Progenitor cell of endocrine pancreas (in vitro differentiated cells): ENCODE data around the gene RNPEP. TPM values are rescaled to one million over a fixed set of nuclear protein-coding genes. Genes with fewer than 3 reads are reported as not detected.
A peak's percentile ranks its signal among the peaks of the same experiment; 100 is the strongest.
"Not testable (repeated sequence)": the region's sequence is repeated elsewhere in the genome, so short reads cannot be mapped to it uniquely, and the experiment has no call there.

ENCODE experiments used
- DNase-seq: peaks from one replicate; pipeline ENCODE4 v3.0.0; 2021; ENCODE audit warnings: low spot score; ENCODE audit not compliant: unreplicated experiment
- H3K27ac Mint-ChIP-seq: 2 replicates; pipeline ENCODE4 v1.8.0; 2021; ENCODE audit warnings: mild to moderate bottlenecking, moderate library complexity, mixed read lengths
- H3K27me3 Mint-ChIP-seq: 2 replicates; pipeline ENCODE4 v1.8.0; 2021; ENCODE audit warnings: mixed read lengths
- H3K36me3 Mint-ChIP-seq: 2 replicates; pipeline ENCODE4 v1.8.0; 2022; ENCODE audit warnings: mixed read lengths; ENCODE audit not compliant: insufficient read depth
- H3K4me1 Mint-ChIP-seq: 2 replicates; pipeline ENCODE4 v1.8.0; 2021; ENCODE audit warnings: low read depth, mixed read lengths
- H3K4me3 Mint-ChIP-seq: 2 replicates; pipeline ENCODE4 v1.8.0; 2021; ENCODE audit warnings: low read depth, mild to moderate bottlenecking, moderate library complexity, mixed read lengths
- H3K9me3 Mint-ChIP-seq: 2 replicates; pipeline ENCODE4 v1.8.0; 2021; ENCODE audit warnings: low read depth, mixed read lengths
- total RNA-seq: library from RNA; stranded (reverse); gene quantifications from 2 replicates; pipeline ENCODE4 v1.2.1, GENCODE V29; 2021
- TF ChIP-seq, protein P1 (sequence below): fragments of 200-600 bp; sonication (generic); IDR thresholded peaks from one replicate; pipeline ENCODE4 v1.5.0; 2021; ENCODE audit warnings: antibody characterized with exemption, mild to moderate bottlenecking; ENCODE audit not compliant: unreplicated experiment

The RNPEP gene
- total RNA-seq, 1 donor from 2014 or later = 59.5 TPM

GRCh38 chr1:202046227-202046626, 63.8 kb downstream of the RNPEP start:
- H3K36me3 Mint-ChIP-seq = no peaks in the 10 kb centered on the region
- H3K4me1 Mint-ChIP-seq = peaks cover 18% of the 10 kb centered on the region
- no peak overlapping the region for H3K27ac Mint-ChIP-seq
- no peaks in the 10 kb centered on the region for H3K27me3 Mint-ChIP-seq
- no peak for DNase-seq
- H3K9me3 Mint-ChIP-seq = peaks cover 4% of the 10 kb centered on the region
- TF ChIP-seq, protein P1, sequence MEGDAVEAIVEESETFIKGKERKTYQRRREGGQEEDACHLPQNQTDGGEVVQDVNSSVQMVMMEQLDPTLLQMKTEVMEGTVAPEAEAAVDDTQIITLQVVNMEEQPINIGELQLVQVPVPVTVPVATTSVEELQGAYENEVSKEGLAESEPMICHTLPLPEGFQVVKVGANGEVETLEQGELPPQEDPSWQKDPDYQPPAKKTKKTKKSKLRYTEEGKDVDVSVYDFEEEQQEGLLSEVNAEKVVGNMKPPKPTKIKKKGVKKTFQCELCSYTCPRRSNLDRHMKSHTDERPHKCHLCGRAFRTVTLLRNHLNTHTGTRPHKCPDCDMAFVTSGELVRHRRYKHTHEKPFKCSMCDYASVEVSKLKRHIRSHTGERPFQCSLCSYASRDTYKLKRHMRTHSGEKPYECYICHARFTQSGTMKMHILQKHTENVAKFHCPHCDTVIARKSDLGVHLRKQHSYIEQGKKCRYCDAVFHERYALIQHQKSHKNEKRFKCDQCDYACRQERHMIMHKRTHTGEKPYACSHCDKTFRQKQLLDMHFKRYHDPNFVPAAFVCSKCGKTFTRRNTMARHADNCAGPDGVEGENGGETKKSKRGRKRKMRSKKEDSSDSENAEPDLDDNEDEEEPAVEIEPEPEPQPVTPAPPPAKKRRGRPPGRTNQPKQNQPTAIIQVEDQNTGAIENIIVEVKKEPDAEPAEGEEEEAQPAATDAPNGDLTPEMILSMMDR = no peak
- no peak overlapping the region for H3K4me3 Mint-ChIP-seq

DNA sequence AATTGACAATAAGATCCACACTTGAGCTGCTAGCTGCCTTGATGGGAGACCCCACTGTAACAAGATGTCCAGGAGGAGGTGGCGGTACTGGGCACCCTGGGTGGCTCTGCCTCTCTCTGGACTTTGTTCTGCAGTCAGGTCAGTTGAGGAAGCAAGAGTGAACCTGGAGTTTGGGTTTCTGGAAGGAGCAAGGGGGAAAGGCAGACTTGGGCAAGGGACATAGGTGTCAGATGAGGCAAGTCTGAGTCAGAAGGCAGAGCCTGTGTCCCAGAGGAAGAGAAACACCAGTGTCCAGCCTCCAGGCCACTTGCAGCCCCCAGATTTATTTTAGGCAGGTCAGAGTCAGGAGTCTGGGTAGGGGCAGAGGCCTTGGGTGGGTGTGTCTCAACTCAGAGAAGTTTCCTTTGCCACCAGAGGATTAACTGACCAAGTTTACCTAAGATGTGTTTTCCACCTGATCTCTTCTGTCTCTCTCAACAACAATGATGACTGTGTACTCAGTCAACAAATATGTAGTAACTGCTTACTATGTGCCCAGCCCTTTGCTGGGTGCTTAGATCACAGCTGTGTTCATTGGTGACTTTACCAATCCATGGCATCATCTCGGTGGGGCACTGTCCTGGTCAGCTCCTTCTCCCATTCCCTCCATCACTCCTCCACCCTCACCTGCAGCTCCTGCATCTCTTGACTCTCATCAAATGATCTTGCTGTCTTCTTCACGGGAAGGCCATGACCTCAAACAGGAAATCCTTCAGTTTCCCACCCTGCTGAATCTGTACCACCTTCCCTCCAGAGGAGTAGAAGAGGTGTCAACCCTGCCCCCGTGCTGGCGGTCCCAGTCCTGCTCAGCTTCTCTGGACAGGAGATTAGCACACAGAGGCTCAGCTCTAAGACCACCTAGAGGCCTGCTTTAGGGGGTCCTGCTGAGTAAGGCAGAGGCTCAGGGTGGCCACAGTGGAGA, 64.6 kb downstream of the RNPEP start:
- TF ChIP-seq, protein P1 = no peak
- Mint-ChIP-seq H3K4me1 (peaks cover 18% of the 10 kb centered on the region), H3K27ac (no peak overlapping the region), H3K4me3 (no peak overlapping the region), H3K27me3 (no peaks in the 10 kb centered on the region), H3K36me3 (no peaks in the 10 kb centered on the region), H3K9me3 (peaks cover 4% of the 10 kb centered on the region)
- DNase-seq = no peak

- no peak for DNase-seq
- Mint-ChIP-seq H3K9me3 (peaks cover 4% of the 10 kb centered on the region), H3K36me3 (no peaks in the 10 kb centered on the region), H3K27me3 (no peaks in the 10 kb centered on the region), H3K4me3 (no peak overlapping the region), H3K4me1 (peaks cover 16% of the 10 kb centered on the region), H3K27ac (peak overlapping the region; percentile 63)
- TF ChIP-seq, protein P1 = no peak
These were observed 65.5 kb downstream of the RNPEP start for GRCh38 chr1:202047977-202048376.

DNA sequence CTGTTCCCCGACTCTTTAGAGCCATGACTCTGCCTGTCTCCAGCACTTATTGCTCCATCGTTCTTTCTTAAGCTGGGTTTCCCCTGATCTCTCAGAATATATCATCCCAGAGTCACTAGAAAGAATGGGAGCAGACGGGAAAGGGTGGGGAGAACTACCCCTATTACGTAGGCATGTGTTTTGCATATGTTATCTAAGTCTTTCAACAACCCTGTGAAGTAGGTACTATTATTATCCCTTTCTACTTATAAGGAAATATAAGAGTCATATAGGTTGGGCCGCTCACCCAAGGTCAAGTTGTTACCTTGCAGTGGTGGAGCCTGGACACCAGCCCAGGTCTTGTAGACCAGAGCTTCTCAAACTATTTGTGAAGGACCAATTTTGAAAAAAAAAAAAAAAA, 66.7 kb downstream of the RNPEP start:
- peaks cover 4% of the 10 kb centered on the region for H3K9me3 Mint-ChIP-seq
- TF ChIP-seq, protein P1 = no peak

DNA sequence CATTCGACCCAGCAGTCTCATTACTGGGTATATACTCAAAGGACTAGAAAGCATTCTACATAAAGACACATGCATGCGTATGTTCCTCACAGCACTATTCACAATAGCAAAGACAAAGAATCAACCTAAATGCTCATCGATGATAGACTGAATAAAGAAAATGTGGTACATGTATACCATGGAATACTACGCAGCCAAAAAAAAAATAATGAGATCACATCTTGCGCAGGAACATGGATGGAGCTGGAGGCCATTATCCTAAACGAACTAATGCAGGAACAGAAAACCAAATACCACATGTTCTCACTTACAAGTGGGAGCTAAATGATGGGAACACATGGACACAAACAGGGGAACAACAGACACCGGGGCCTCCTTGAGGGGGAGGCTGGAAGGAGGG, 71.6 kb downstream of the RNPEP start:
- peaks cover 15% of the 10 kb centered on the region for H3K4me1 Mint-ChIP-seq
- no peaks in the 10 kb centered on the region for H3K27me3 Mint-ChIP-seq
- DNase-seq = no peak
- no peaks in the 10 kb centered on the region for H3K36me3 Mint-ChIP-seq
- TF ChIP-seq, protein P1 = no peak
- no peak overlapping the region for H3K27ac Mint-ChIP-seq
- H3K4me3 Mint-ChIP-seq = no peak overlapping the region
- H3K9me3 Mint-ChIP-seq = no peaks in the 10 kb centered on the region

More for the DNA sequence above, 66.7 kb downstream of the RNPEP start:
- Mint-ChIP-seq H3K27ac (no peak overlapping the region), H3K27me3 (no peaks in the 10 kb centered on the region), H3K4me3 (no peak overlapping the region), H3K4me1 (peaks cover 12% of the 10 kb centered on the region), H3K36me3 (no peaks in the 10 kb centered on the region)
- DNase-seq = no peak

- H3K27ac Mint-ChIP-seq, H3K27me3 Mint-ChIP-seq, H3K4me3 Mint-ChIP-seq, H3K9me3 Mint-ChIP-seq, H3K36me3 Mint-ChIP-seq, DNase-seq: not testable (repeated sequence)
- H3K4me1 Mint-ChIP-seq = peaks cover 15% of the 10 kb centered on the region
These were observed 72.2 kb downstream of the RNPEP start for GRCh38 chr1:202054673-202055072.
